Neural cell (in vitro differentiated cells): ENCODE results near the gene PARD6A.

Source experiments
- EZH2 ChIP-seq: fragments of 200-600, 300-800 bp; shearing (Covaris generic), sonication (generic); IDR thresholded peaks from 2 replicates; pipeline ENCODE4 v1.6.1; 2014; ENCODE audit warnings: antibody characterized with exemption, low read length, borderline replicate concordance, mild to moderate bottlenecking; ENCODE audit not compliant: insufficient read depth, poor library complexity, severe bottlenecking
- POLR2AphosphoS5 ChIP-seq: IDR thresholded peaks from 2 replicates; pipeline ENCODE4 v1.6.1; 2012
- RAD21 ChIP-seq: fragments of 450-650 bp; conservative IDR thresholded peaks from 2 replicates; pipeline ENCODE4 v1.6.1; 2014; ENCODE audit warnings: antibody characterized with exemption, mild to moderate bottlenecking, moderate library complexity
- SMC3 ChIP-seq: fragments of 450-650 bp; conservative IDR thresholded peaks from 2 replicates; pipeline ENCODE4 v1.6.1; 2014; ENCODE audit warnings: antibody characterized with exemption, mild to moderate bottlenecking, moderate library complexity; ENCODE audit not compliant: poor library complexity
- TAF1 ChIP-seq: IDR thresholded peaks from 2 replicates; pipeline ENCODE4 v1.6.1; 2012; ENCODE audit warnings: low read depth
- TF ChIP-seq, protein P1 (sequence below): fragments of 450-650 bp; IDR thresholded peaks from 2 replicates; pipeline ENCODE4 v1.5.1; 2014; ENCODE audit warnings: antibody characterized with exemption, mild to moderate bottlenecking, moderate library complexity; ENCODE audit not compliant: poor library complexity, severe bottlenecking

GRCh38 chr16:67685388-67686112, 24.8 kb downstream of the PARD6A start:
- TF ChIP-seq SMC3 (no peak), RAD21 (no peak), EZH2 (no peak), POLR2AphosphoS5 (no peak), TAF1 (no peak)
- TF ChIP-seq, protein P1, sequence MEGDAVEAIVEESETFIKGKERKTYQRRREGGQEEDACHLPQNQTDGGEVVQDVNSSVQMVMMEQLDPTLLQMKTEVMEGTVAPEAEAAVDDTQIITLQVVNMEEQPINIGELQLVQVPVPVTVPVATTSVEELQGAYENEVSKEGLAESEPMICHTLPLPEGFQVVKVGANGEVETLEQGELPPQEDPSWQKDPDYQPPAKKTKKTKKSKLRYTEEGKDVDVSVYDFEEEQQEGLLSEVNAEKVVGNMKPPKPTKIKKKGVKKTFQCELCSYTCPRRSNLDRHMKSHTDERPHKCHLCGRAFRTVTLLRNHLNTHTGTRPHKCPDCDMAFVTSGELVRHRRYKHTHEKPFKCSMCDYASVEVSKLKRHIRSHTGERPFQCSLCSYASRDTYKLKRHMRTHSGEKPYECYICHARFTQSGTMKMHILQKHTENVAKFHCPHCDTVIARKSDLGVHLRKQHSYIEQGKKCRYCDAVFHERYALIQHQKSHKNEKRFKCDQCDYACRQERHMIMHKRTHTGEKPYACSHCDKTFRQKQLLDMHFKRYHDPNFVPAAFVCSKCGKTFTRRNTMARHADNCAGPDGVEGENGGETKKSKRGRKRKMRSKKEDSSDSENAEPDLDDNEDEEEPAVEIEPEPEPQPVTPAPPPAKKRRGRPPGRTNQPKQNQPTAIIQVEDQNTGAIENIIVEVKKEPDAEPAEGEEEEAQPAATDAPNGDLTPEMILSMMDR = no peak
